HepG2 (cell line): ENCODE results near the gene FAM83C. TPM values are rescaled to one million over a fixed set of nuclear protein-coding genes. Genes with fewer than 3 reads are reported as not detected.
A peak's percentile ranks its signal among the peaks of the same experiment; 100 is the strongest.

Source experiments
- ELF3 ChIP-seq: IDR thresholded peaks from 2 replicates; pipeline ENCODE4 v1.6.1; 2016; ENCODE audit warnings: missing genetic modification reagents, missing compliant biosample characterization
- FOSL2 ChIP-seq: sonication (generic); formaldehyde crosslinking; IDR thresholded peaks from 2 replicates; pipeline ENCODE4 v1.4.0; 2020; ENCODE audit warnings: missing genetic modification reagents
- GATA4 ChIP-seq: sonication (generic); IDR thresholded peaks from 2 replicates; pipeline ENCODE4 v1.6.1; 2016; ENCODE audit warnings: antibody characterized with exemption, low read depth, borderline replicate concordance
- HHEX ChIP-seq: IDR thresholded peaks from 2 replicates; pipeline ENCODE4 v1.6.1; 2016; ENCODE audit warnings: control low read depth
- JUN ChIP-seq: sonication (generic); formaldehyde crosslinking; IDR thresholded peaks from 2 replicates; pipeline ENCODE4 v1.4.0; 2020; ENCODE audit warnings: mild to moderate bottlenecking, missing genetic modification reagents
- JUNB ChIP-seq: sonication (generic); formaldehyde crosslinking; IDR thresholded peaks from 2 replicates; pipeline ENCODE4 v1.8.0; 2022; ENCODE audit warnings: missing genetic modification reagents, mild to moderate bottlenecking, borderline replicate concordance
- PAF1 ChIP-seq: IDR thresholded peaks from 2 replicates; pipeline ENCODE4 v1.6.1; 2016; ENCODE audit warnings: missing genetic modification reagents, missing compliant biosample characterization
- PRDM10 ChIP-seq: sonication (generic); formaldehyde crosslinking; IDR thresholded peaks from 2 replicates; pipeline ENCODE4 v1.4.0; 2020; ENCODE audit warnings: low read depth, missing genetic modification reagents
- RFXANK ChIP-seq: IDR thresholded peaks from 2 replicates; pipeline ENCODE4 v1.6.1; 2016
- SNAI1 ChIP-seq: sonication (generic); formaldehyde crosslinking; IDR thresholded peaks from 2 replicates; pipeline ENCODE4 v1.5.0; 2020; ENCODE audit warnings: mild to moderate bottlenecking, missing genetic modification reagents, borderline replicate concordance
- TAF15 ChIP-seq: fragments of 200-400 bp; formaldehyde crosslinking; IDR thresholded peaks from one replicate; pipeline ENCODE4 v1.6.1; 2018; ENCODE audit warnings: mild to moderate bottlenecking, low read depth, low read length; ENCODE audit not compliant: poor library complexity, severe bottlenecking
- TBX2 ChIP-seq: sonication (generic); formaldehyde crosslinking; IDR thresholded peaks from 2 replicates; pipeline ENCODE4 v1.5.0; 2020; ENCODE audit warnings: missing genetic modification reagents, mild to moderate bottlenecking, borderline replicate concordance
- ZNF121 ChIP-seq: sonication (generic); formaldehyde crosslinking; IDR thresholded peaks from 2 replicates; pipeline ENCODE4 v1.5.0; 2020; ENCODE audit warnings: mild to moderate bottlenecking, missing genetic modification reagents
- ZNF317 ChIP-seq: sonication (generic); formaldehyde crosslinking; IDR thresholded peaks from 2 replicates; pipeline ENCODE4 v1.5.0; 2020; ENCODE audit warnings: mild to moderate bottlenecking, missing genetic modification reagents
- ZNF577 ChIP-seq: sonication (generic); formaldehyde crosslinking; IDR thresholded peaks from 2 replicates; pipeline ENCODE4 v1.4.0; 2020; ENCODE audit warnings: mild to moderate bottlenecking, low read depth, missing genetic modification reagents, borderline replicate concordance
- ZNF703 ChIP-seq: sonication (generic); formaldehyde crosslinking; IDR thresholded peaks from 2 replicates; pipeline ENCODE4 v1.5.1; 2020; ENCODE audit warnings: missing genetic modification reagents, mild to moderate bottlenecking, moderate library complexity, borderline replicate concordance
- ZNF777 ChIP-seq: sonication (generic); formaldehyde crosslinking; IDR thresholded peaks from 2 replicates; pipeline ENCODE4 v1.4.0; 2020; ENCODE audit warnings: missing genetic modification reagents
- ZNF883 ChIP-seq: sonication (generic); formaldehyde crosslinking; IDR thresholded peaks from 2 replicates; pipeline ENCODE4 v1.5.1; 2020; ENCODE audit warnings: mild to moderate bottlenecking, missing genetic modification reagents; ENCODE audit errors: not compliant biosample characterization
- polyA plus RNA-seq, 8 experiments: library from polyadenylated mRNA; depleted of rRNA in 3 of 8; stranded (reverse) in 7 of 8; unstranded in 1 of 8; fragments of >200 nt; fragmentation: Illumina TruSeq in 4 of 8; extraction: Trizol in 4 of 8; gene quantifications; 2 replicates each; pipeline versions ENCODE4 v1.2.1 to v1.2.3, GENCODE V29; 2011 to 2016; ENCODE audit warnings: low read depth in 4 of 8, missing spikeins in 1 of 8, mixed read lengths in 1 of 8; ENCODE audit not compliant: insufficient read depth in 1 of 8
- total RNA-seq, 5 experiments: library from RNA; depleted of rRNA; stranded (reverse); fragments of >200 nt; fragmentation: Illumina TruSeq; extraction: Trizol; gene quantifications; 2 replicates each; pipeline ENCODE4 v1.2.3, GENCODE V29; 2016; ENCODE audit warnings: low read depth in 1 of 5
- TF ChIP-seq, protein P1 (sequence below): sonication (generic); formaldehyde crosslinking; IDR thresholded peaks from 2 replicates; pipeline ENCODE4 v1.5.0; 2020; ENCODE audit warnings: missing genetic modification reagents
- TF ChIP-seq, protein P2 (sequence below): sonication (generic); formaldehyde crosslinking; IDR thresholded peaks from 2 replicates; pipeline ENCODE4 v1.5.0; 2020; ENCODE audit warnings: mild to moderate bottlenecking, missing genetic modification reagents
- TF ChIP-seq, protein P3 (sequence below): sonication (generic); formaldehyde crosslinking; IDR thresholded peaks from 2 replicates; pipeline ENCODE4 v1.4.0; 2020; ENCODE audit warnings: mild to moderate bottlenecking, missing genetic modification reagents
- TF ChIP-seq, protein P4 (sequence below): sonication (generic); formaldehyde crosslinking; conservative IDR thresholded peaks from 2 replicates; pipeline ENCODE4 v1.5.0; 2020; ENCODE audit warnings: missing genetic modification reagents

FAM83C gene
- total and polyA plus RNA-seq, 2 of the 13 experiments (the other 11 are each of a cell fraction or from before 2014, with no cell fraction given): 0.04 TPM; not detected in 1

DNA sequence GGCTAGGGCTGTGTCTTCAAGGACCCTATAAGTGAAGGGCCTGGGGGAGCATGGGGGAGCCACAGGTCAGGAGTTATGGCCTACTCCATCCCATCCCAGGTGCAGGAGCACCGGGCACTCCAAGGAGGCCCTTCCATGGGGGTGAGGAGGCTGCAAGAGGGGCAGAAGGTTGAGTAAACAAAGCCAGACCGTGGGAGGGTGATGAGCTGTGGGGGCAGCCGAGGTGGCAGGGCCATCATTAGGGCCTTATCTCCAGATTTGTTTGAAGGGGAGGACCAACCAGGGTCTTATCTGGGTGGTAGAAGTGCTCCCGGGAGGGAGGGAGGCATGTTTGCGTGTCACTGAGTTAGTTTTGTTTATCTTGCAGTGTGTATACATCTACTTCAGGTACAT lies 2.1 kb upstream of the FAM83C start (continued):
- TF ChIP-seq, protein P1, sequence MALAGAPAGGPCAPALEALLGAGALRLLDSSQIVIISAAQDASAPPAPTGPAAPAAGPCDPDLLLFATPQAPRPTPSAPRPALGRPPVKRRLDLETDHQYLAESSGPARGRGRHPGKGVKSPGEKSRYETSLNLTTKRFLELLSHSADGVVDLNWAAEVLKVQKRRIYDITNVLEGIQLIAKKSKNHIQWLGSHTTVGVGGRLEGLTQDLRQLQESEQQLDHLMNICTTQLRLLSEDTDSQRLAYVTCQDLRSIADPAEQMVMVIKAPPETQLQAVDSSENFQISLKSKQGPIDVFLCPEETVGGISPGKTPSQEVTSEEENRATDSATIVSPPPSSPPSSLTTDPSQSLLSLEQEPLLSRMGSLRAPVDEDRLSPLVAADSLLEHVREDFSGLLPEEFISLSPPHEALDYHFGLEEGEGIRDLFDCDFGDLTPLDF: no peak
- TF ChIP-seq, protein P2, sequence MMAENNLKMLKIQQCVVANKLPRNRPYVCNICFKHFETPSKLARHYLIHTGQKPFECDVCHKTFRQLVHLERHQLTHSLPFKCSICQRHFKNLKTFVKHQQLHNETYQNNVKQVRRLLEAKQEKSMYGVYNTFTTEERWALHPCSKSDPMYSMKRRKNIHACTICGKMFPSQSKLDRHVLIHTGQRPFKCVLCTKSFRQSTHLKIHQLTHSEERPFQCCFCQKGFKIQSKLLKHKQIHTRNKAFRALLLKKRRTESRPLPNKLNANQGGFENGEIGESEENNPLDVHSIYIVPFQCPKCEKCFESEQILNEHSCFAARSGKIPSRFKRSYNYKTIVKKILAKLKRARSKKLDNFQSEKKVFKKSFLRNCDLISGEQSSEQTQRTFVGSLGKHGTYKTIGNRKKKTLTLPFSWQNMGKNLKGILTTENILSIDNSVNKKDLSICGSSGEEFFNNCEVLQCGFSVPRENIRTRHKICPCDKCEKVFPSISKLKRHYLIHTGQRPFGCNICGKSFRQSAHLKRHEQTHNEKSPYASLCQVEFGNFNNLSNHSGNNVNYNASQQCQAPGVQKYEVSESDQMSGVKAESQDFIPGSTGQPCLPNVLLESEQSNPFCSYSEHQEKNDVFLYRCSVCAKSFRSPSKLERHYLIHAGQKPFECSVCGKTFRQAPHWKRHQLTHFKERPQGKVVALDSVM (CRISPR knock-in tag): no peak
- TF ChIP-seq ZNF317 (CRISPR knock-in tag): no peak
- no peak for TF ChIP-seq HHEX (CRISPR knock-in tag)
- TF ChIP-seq, protein P3, sequence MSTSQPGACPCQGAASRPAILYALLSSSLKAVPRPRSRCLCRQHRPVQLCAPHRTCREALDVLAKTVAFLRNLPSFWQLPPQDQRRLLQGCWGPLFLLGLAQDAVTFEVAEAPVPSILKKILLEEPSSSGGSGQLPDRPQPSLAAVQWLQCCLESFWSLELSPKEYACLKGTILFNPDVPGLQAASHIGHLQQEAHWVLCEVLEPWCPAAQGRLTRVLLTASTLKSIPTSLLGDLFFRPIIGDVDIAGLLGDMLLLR (CRISPR knock-in tag): no peak
- peak; percentile 21; the same call in 1 of the 2 replicates for TF ChIP-seq ZNF777 (CRISPR knock-in tag)
- no peak for TF ChIP-seq FOSL2 (CRISPR knock-in tag)
- no peak for TF ChIP-seq PRDM10 (CRISPR knock-in tag)
- TF ChIP-seq SNAI1 (CRISPR knock-in tag): no peak; the same call in 1 of the 2 replicates
- 0 out of 2 replicates have a peak, but pooled peaks have one; percentile 18 for TF ChIP-seq GATA4
- TF ChIP-seq ZNF121 (CRISPR knock-in tag): no peak
- TF ChIP-seq JUN (CRISPR knock-in tag): no peak
- TF ChIP-seq ELF3: no peak
- TF ChIP-seq TBX2: 0 out of 2 replicates have a peak, but pooled peaks have one; percentile 19
- no peak for TF ChIP-seq PAF1
- peak; percentile 2 for TF ChIP-seq ZNF883 (CRISPR knock-in tag)
- TF ChIP-seq RFXANK: no peak
- 0 out of 2 replicates have a peak, but pooled peaks have one; percentile 13 for TF ChIP-seq JUNB (CRISPR knock-in tag)
- TF ChIP-seq, protein P4, sequence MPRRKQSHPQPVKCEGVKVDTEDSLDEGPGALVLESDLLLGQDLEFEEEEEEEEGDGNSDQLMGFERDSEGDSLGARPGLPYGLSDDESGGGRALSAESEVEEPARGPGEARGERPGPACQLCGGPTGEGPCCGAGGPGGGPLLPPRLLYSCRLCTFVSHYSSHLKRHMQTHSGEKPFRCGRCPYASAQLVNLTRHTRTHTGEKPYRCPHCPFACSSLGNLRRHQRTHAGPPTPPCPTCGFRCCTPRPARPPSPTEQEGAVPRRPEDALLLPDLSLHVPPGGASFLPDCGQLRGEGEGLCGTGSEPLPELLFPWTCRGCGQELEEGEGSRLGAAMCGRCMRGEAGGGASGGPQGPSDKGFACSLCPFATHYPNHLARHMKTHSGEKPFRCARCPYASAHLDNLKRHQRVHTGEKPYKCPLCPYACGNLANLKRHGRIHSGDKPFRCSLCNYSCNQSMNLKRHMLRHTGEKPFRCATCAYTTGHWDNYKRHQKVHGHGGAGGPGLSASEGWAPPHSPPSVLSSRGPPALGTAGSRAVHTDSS: no peak
- TF ChIP-seq TAF15: no peak
- TF ChIP-seq ZNF703 (CRISPR knock-in tag): no peak
- TF ChIP-seq ZNF577 (CRISPR knock-in tag): no peak
